HL-60 (cell line): ENCODE measurements around the gene SLC7A10.

ENCODE experiments used
- DNase-seq, 2 experiments: peaks; one replicate each; pipeline ENCODE4 v3.0.0-alpha.2; 2010 to 2020; ENCODE audit warnings: low read depth in 1 of 2, low spot score in 1 of 2
- H3K27ac ChIP-seq: fragments of 250-450 bp; sonication (Bioruptor Pico); replicated peaks from 2 replicates; pipeline ENCODE4 v1.5.1; 2020; ENCODE audit warnings: mild to moderate bottlenecking, moderate library complexity
- H3K27me3 ChIP-seq: fragments of 250-450 bp; sonication (Bioruptor Pico); 2 replicates; pipeline ENCODE4 v1.5.1; 2021; ENCODE audit warnings: mild to moderate bottlenecking, moderate library complexity; ENCODE audit not compliant: insufficient read depth, poor library complexity, severe bottlenecking
- H3K4me3 ChIP-seq: replicated peaks from 2 replicates; pipeline ENCODE4 v1.5.1; 2011; ENCODE audit warnings: mild to moderate bottlenecking, control low read depth, low read length; ENCODE audit not compliant: insufficient read depth
- CTCF ChIP-seq: IDR thresholded peaks from one replicate; pipeline ENCODE4 v1.5.1; 2011; ENCODE audit warnings: low read length, control low read depth, inconsistent platforms; ENCODE audit not compliant: insufficient read depth
- GABPA ChIP-seq: IDR thresholded peaks from 2 replicates; pipeline ENCODE4 v1.6.1; 2012; ENCODE audit warnings: low read depth
- POLR2AphosphoS5 ChIP-seq: IDR thresholded peaks from 2 replicates; pipeline ENCODE4 v1.6.1; 2012; ENCODE audit warnings: low read depth
- SPI1 ChIP-seq: IDR thresholded peaks from 2 replicates; pipeline ENCODE4 v1.6.1; 2012; ENCODE audit warnings: low read depth, mild to moderate bottlenecking, borderline replicate concordance
- TF ChIP-seq, protein P1 (sequence below): IDR thresholded peaks from 2 replicates; pipeline ENCODE4 v1.6.1; 2012; ENCODE audit warnings: low read depth; ENCODE audit not compliant: insufficient replicate concordance

SLC7A10 gene

DNA sequence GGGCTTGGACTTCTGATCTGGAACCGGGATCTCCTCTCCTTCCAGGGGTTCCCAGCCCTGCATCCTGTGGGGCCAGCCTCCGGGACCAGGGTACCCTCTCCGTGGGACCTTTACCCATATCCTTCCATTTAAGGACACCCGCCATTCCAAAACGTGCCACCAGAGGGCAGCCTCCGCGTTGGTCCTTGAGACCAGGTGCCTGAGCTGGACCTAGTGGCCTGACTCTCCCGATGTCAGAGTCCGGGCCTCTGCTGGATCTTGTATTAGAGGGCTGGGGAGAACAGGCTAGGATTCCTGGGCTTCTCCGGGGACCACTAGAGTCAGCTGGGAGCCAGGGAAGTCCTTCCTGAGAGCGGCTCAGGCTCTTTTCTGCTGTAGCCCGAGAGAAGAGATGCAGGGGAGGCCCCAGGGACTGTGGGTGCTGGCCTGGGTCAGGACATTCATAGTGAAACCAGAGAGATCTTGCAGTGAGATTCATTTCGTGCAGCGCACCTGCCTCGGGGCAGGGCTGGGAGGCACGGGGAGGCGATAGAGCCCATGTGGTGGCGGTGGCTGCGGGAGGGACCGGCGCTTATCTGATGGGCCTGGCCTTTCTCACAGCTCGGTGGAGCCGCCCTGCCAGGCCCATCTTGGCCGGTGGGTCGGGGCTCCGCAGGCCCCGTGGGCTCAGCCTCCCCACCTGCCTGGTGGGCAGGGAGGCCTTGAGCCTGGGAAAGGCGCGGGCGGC is 9.8 kb upstream of the SLC7A10 start:
- TF ChIP-seq POLR2AphosphoS5 (no peak), CTCF (peak; percentile 80)
- TF ChIP-seq, protein P1, sequence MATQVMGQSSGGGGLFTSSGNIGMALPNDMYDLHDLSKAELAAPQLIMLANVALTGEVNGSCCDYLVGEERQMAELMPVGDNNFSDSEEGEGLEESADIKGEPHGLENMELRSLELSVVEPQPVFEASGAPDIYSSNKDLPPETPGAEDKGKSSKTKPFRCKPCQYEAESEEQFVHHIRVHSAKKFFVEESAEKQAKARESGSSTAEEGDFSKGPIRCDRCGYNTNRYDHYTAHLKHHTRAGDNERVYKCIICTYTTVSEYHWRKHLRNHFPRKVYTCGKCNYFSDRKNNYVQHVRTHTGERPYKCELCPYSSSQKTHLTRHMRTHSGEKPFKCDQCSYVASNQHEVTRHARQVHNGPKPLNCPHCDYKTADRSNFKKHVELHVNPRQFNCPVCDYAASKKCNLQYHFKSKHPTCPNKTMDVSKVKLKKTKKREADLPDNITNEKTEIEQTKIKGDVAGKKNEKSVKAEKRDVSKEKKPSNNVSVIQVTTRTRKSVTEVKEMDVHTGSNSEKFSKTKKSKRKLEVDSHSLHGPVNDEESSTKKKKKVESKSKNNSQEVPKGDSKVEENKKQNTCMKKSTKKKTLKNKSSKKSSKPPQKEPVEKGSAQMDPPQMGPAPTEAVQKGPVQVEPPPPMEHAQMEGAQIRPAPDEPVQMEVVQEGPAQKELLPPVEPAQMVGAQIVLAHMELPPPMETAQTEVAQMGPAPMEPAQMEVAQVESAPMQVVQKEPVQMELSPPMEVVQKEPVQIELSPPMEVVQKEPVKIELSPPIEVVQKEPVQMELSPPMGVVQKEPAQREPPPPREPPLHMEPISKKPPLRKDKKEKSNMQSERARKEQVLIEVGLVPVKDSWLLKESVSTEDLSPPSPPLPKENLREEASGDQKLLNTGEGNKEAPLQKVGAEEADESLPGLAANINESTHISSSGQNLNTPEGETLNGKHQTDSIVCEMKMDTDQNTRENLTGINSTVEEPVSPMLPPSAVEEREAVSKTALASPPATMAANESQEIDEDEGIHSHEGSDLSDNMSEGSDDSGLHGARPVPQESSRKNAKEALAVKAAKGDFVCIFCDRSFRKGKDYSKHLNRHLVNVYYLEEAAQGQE = no peak

DNA sequence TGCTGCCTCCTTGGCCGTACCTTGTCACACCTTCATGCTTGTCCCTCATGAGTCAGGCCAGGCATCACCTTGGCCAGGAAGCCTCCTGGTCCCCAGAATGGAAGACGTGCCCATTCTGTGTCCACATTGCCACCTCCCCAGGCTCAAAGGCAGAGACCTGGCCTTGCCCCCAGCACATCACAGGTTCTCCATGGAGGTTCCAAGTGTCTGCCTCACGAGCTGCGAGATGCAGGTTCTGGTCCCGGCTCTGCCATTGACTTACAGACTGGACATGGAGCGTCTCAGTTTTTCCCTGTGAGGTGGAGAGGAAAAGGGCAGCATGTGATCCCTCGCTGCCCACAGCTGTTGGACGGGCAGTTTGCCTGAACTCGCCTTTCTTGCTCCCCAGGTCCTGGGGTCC is 9.1 kb upstream of the SLC7A10 start:
- Histone ChIP-seq H3K4me3 (no peak overlapping the region), H3K27ac (no peak overlapping the region), H3K27me3 (no peaks in the 10 kb centered on the region)
- DNase-seq = no peak
- TF ChIP-seq CTCF (no peak), GABPA (no peak), SPI1 (no peak), POLR2AphosphoS5 (no peak)
- TF ChIP-seq, protein P1 = no peak

More for the DNA sequence above, 9.8 kb upstream of the SLC7A10 start:
- H3K27ac ChIP-seq = no peak overlapping the region
- no peak overlapping the region for H3K4me3 ChIP-seq
- H3K27me3 ChIP-seq = no peaks in the 10 kb centered on the region
- DNase-seq = peak in 1 of 2 experiments; percentile 78

DNA sequence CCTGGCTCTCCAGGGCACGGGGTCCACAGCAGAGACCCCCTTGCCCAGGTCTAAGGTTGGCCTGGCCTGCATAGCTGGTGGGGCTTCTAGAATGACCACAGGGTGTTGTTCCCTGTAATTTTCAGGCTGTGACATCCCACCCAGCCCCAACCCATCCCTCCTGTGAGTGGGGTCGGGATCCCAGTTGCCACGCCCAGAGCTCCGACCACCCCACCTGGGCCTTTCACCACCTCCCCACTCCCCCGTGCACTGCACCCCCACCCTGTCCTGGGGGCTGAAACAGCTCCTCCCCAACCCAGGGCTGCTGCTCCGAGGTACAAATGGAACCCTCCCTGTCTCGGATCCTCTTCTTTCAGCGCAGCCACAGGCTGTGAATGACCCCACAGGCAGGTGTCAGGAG is 8.4 kb upstream of the SLC7A10 start:
- no peak for TF ChIP-seq GABPA
- TF ChIP-seq, protein P1 = no peak
- no peak for TF ChIP-seq SPI1
- no peak for TF ChIP-seq POLR2AphosphoS5
- TF ChIP-seq CTCF = no peak
- H3K4me3 ChIP-seq = no peak overlapping the region
- no peak overlapping the region for H3K27ac ChIP-seq
- no peaks in the 10 kb centered on the region for H3K27me3 ChIP-seq
- no peak for DNase-seq
